Rectal smooth muscle tissue (tissue), 1 donor: ENCODE data around the gene ACAP1.

Source experiments
- H3K27ac ChIP-seq: one replicate; pipeline ENCODE4 v1.7.0; 2013; ENCODE audit warnings: low read depth, low read length, inconsistent platforms
- H3K27me3 ChIP-seq: one replicate; pipeline ENCODE4 v1.7.0; 2013; ENCODE audit warnings: low read length; ENCODE audit not compliant: control insufficient read depth, insufficient read depth
- H3K36me3 ChIP-seq: one replicate; pipeline ENCODE4 v1.7.0; 2013; ENCODE audit warnings: low read length; ENCODE audit not compliant: control insufficient read depth, insufficient read depth
- H3K4me1 ChIP-seq: one replicate; pipeline ENCODE4 v1.7.0; 2013; ENCODE audit warnings: low read length; ENCODE audit not compliant: control insufficient read depth, insufficient read depth
- H3K4me3 ChIP-seq: one replicate; pipeline ENCODE4 v1.7.0; 2013; ENCODE audit warnings: low read length
- H3K9ac ChIP-seq: one replicate; pipeline ENCODE4 v1.7.0; 2013; ENCODE audit warnings: low read length

The ACAP1 gene

DNA sequence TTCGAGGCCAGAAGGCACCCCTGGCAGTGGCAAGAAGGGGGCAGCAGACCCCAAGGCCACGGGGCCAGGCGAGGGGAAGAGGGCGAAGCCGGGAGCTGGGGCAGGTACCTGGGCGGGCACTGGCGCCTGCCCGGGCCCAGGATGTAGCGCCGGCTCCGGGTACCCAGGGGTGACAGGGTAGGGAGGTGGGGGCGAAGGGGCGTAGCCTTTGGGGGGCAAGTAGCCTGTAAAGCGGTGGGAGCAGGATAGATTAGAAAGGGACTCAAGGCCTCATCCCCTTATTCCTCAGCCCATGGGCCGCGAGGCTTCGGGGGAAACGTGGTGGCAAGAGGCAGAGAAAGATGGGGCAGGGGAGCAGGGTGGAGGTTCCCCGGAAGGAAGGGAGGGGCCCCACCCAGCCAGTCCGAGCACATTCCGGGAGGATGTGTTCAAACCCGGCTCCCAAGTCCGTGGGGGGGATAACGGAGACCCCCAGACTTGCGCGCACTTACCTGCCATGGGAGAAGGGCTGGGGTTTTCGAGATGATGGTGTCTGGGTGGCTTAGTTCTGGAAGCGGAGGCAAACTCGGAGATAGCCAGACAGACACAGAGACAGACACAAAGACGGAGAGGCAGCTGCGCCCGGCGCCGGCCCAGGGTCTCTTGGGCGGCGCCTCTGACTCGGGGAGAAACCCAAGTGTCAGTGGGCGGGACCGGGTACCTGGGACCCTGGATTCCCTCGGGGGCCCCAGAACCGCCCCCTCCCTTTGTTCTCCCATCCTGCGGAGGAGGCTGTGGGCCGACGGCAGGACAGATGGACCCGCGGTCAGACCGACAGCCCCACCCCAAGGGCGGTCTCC is 57.5 kb downstream of the ACAP1 start:
- Histone ChIP-seq H3K4me3 (peak overlapping the region; percentile 83), H3K36me3 (peaks cover 10% of the 10 kb centered on the region)

DNA sequence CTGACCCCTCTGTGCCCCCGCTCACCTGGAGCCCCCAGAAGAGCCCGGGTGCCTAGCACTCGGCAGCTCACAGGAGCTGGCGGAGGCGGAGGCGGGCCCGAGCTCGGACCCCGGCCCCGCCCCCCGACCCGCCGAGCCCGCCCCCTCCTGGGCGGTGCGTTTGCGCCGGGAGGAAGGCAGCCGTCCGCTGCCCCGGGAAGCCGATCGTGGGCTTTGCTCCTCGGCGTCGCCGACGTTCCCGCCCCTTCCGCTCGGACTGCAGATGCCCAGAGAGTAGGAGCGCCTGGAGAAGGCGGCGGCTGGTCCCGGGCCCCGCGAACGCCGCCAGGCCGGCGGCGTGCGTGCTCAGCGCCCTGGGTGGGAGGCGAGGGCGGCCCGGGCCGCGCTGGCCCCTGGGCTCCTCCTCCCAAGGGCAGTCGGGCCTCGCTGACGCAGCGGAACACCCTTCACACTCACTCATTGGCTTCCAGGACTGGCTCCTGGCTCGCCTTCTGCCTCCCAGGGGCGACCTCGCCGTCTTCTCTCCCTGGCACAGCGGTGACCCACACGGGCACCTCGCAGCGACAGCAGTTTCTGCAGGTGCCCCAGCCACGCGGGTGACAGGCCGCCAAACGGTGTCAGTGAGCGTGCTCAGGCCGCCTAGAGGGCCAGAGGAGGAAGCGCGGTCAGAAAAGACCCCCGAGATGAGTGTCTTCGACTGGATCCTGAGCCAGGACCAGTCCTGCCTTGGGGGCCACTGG is 58.3 kb downstream of the ACAP1 start, which contains the start of gene PLSCR3:
Gene PLSCR3 (minus strand): TSS at position 74 of the 740 bp plus-strand sequence. CDS start 415 bp downstream, outside the sequence.
- Histone ChIP-seq H3K4me3 (peak within 1 kb of the TSS; percentile 83), H3K27ac (peak within 1 kb of the TSS; percentile 86), H3K36me3 (peaks cover 5% of the 10 kb centered on the region), H3K4me1 (no peaks in the 10 kb centered on the region), H3K27me3 (no peaks in the 10 kb centered on the region), H3K9ac (peak within 1 kb of the TSS; percentile 88)

More for the DNA sequence above, 57.5 kb downstream of the ACAP1 start:
- H3K27me3 ChIP-seq, result no peaks in the 10 kb centered on the region
- H3K4me1 ChIP-seq, result no peaks in the 10 kb centered on the region
- H3K27ac ChIP-seq, result peak overlapping the region; percentile 86
- H3K9ac ChIP-seq, result peak overlapping the region; percentile 54

- H3K4me1 ChIP-seq, result no peaks in the 10 kb centered on the region
- no peak overlapping the region for H3K4me3 ChIP-seq
- H3K27ac ChIP-seq, result no peak overlapping the region
- no peaks in the 10 kb centered on the region for H3K27me3 ChIP-seq
- H3K36me3 ChIP-seq, result peaks cover 3% of the 10 kb centered on the region
- no peak overlapping the region for H3K9ac ChIP-seq
Observed at GRCh38 chr17:7396147-7396546, 59.8 kb downstream of the ACAP1 start.

DNA sequence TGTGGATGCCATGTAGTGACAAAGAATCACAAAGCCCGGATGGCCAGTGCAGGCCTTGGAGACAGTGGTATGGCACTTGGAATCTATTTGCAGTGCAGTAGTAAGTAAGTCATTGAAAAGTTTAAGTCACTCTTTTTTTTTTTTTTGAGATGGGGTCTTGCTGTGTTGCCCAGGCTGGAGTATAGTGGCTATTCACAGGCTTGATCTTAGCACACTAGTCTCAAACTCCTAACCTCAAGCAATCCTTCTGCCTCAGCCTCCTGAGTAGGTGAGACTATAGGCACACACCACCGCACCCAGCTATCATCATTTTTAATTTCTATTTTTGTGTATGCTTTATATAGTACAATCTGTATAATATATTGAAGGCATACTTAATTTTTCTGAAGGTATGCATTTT is 62.3 kb downstream of the ACAP1 start:
- H3K9ac ChIP-seq, result no peak overlapping the region
- no peaks in the 10 kb centered on the region for H3K36me3 ChIP-seq
- H3K27ac ChIP-seq, result no peak overlapping the region
- H3K27me3 ChIP-seq, result no peaks in the 10 kb centered on the region
- H3K4me3 ChIP-seq, result no peak overlapping the region
- H3K4me1 ChIP-seq, result peaks cover 7% of the 10 kb centered on the region
